ENCODE results near the gene CH25H.

GRCh38 chr10:89164920-89165319, 42.2 kb downstream of the CH25H start:
- TF ChIP-seq CTCF (conservative IDR thresholded peaks at IDR 0.05), result no peak
- no peak for TF ChIP-seq EZH2 (IDR thresholded peaks at IDR 0.05; ENCODE audit: low read depth)
